Measurements from ENCODE around the gene MARCHF7. TPM values are rescaled to one million over a fixed set of nuclear protein-coding genes. Genes with fewer than 3 reads are reported as not detected.

MARCHF7 gene
- total RNA-seq, 3 donors from 2014 or later, result 59.0 to 75.6 (median 65.6) TPM

DNA sequence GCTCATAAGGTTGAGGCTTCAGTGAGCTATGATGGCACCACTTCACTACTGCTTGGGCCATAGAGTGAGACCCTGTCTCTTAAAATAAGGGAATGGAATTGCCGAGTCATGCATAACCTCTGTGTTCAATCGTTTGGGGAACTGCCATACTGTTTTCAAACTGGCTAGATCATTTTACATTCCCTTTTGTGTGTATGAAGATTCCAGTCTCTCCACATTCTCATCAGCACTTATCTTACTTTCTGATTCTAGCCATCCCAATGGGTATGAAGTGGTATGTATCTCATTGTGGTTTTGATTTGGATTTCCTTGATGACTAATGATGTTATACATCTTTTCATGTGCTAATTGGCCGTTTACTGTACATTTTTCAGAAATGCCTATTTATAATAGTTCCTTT is 23.7 kb downstream of the MARCHF7 start:
- ATAC-seq (no peak), DNase-seq (no peak)
- Histone ChIP-seq H3K36me3 (ENCODE audit: low read depth) (peaks cover 5% of the 10 kb centered on the region), H3K4me3 (no peak overlapping the region), H3K4me1 (ENCODE audit: low read depth) (no peaks in the 10 kb centered on the region), H3K9me3 (no peaks in the 10 kb centered on the region)
- TF ChIP-seq, protein P1, sequence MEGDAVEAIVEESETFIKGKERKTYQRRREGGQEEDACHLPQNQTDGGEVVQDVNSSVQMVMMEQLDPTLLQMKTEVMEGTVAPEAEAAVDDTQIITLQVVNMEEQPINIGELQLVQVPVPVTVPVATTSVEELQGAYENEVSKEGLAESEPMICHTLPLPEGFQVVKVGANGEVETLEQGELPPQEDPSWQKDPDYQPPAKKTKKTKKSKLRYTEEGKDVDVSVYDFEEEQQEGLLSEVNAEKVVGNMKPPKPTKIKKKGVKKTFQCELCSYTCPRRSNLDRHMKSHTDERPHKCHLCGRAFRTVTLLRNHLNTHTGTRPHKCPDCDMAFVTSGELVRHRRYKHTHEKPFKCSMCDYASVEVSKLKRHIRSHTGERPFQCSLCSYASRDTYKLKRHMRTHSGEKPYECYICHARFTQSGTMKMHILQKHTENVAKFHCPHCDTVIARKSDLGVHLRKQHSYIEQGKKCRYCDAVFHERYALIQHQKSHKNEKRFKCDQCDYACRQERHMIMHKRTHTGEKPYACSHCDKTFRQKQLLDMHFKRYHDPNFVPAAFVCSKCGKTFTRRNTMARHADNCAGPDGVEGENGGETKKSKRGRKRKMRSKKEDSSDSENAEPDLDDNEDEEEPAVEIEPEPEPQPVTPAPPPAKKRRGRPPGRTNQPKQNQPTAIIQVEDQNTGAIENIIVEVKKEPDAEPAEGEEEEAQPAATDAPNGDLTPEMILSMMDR (IDR thresholded peaks at IDR 0.05), result no peak
- intact Hi-C loops (cut with DNase I, micrococcal nuclease), result no loop called here

DNA sequence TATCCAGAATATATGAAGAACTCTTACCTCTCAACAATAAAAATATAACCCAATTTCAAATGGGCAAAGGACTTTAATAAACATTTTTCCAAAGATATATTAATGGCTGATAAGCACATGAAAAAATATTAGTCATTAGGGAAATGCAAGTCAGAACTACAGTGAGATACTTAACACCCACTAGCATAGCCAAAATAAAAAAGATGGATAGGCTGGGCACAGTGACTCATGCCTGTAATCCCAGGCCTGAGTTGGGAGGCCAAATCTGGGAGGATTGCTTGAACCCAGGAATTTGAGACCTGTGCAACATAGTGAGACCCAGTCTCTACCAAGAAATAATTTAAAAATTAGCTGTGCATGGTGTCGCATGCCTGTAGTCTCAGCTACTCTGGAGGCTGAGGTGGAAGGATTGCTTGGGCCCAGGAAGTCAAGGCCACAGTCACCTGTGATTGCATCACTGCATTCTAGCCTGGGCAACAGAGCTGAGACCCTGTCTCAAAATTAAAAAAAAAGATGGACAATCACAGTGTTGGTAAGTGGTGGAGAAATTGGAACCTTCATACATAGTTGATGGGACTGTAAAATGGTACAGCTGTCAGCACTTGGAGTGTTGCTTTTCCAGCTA is 25.1 kb downstream of the MARCHF7 start:
- H3K4me1 ChIP-seq (ENCODE audit: low read depth), result no peaks in the 10 kb centered on the region
- ATAC-seq (no peak), DNase-seq (no peak)
- TF ChIP-seq, protein P1 (IDR thresholded peaks at IDR 0.05), result no peak
- H3K4me3 ChIP-seq, result no peak overlapping the region
- intact Hi-C loops (cut with DNase I, micrococcal nuclease), result no loop called here
- H3K36me3 ChIP-seq (ENCODE audit: low read depth), result peaks cover 2% of the 10 kb centered on the region
- H3K9me3 ChIP-seq, result no peaks in the 10 kb centered on the region

DNA sequence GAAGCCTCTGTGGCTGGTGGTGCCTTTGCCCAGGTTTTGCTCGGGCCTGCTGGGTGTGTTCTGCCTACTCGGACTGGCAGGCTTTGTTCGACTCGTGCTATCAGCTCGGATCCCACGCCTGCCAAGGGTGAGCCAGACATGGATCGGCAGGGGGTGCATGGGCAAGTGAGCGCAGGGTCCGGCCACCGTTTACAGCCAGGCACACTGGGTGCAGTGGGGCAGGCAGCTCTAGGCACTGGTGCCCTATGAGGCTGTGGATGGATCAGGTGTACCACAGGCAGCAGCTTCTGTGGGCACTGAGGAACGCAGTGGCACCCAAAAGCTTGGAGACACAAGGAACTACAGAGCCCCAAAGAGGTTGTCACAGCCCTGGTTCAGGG is 25.6 kb downstream of the MARCHF7 start:
- no peaks in the 10 kb centered on the region for H3K4me1 ChIP-seq (ENCODE audit: low read depth)
- DNase-seq, result peak in 1 of 3 donors; percentile 42
- H3K9me3 ChIP-seq, result no peaks in the 10 kb centered on the region
- TF ChIP-seq, protein P1 (IDR thresholded peaks at IDR 0.05), result no peak
- peaks cover under 1% of the 10 kb centered on the region for H3K36me3 ChIP-seq (ENCODE audit: low read depth)
- ATAC-seq, result no peak
- H3K4me3 ChIP-seq, result no peak overlapping the region
- intact Hi-C loops (cut with DNase I, micrococcal nuclease), result no loop called here

DNA sequence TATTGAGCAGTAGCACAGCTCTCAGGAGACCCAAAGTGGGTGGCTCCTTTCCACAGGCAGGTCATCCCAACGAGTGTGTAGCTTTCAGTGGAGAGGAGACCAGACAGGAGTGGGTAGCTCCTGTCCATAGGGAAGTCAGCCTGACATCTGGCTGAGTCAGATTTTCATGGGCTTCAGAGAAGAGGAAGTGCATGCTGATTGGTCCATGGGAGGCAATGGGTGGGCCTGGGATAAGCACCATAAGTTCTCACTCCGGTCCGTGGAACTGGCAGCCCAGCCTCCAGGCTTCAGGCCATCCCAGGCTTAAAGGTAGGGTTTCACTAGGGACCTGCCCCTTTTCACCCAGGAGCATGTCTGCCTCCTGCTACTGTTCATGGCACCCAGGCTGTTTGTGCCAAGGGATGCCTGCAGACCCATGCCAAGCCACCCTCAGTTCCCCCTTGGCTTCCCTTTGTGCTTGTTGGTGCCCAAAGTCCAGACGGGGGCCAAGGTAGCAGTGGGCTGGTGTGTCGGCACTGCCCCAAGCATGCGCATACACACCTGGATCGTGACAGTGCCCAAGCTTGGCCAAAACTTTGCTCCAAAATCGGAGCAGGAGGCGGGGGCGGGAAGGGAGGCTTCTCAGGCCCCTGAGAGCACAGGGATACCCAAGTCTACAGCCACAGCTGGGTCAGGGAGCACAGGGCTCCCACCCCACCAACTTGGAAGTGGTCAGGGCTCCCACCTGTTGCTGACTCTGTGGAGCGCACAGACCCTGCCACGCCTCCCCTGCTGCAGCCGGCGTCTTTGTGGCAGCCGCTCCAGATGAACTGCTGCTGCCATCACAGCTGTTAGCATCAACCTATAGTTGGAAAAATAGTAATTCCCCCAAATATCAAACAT is 26.4 kb downstream of the MARCHF7 start:
- Histone ChIP-seq H3K4me3 (no peak overlapping the region), H3K9me3 (no peaks in the 10 kb centered on the region), H3K36me3 (ENCODE audit: low read depth) (peaks cover 3% of the 10 kb centered on the region), H3K4me1 (ENCODE audit: low read depth) (no peaks in the 10 kb centered on the region)
- intact Hi-C loops (cut with DNase I, micrococcal nuclease), result no loop called here
- ATAC-seq (peak; percentile 64), DNase-seq (peak in 1 of 3 donors; percentile 28)
- TF ChIP-seq, protein P1 (IDR thresholded peaks at IDR 0.05), result no peak

DNA sequence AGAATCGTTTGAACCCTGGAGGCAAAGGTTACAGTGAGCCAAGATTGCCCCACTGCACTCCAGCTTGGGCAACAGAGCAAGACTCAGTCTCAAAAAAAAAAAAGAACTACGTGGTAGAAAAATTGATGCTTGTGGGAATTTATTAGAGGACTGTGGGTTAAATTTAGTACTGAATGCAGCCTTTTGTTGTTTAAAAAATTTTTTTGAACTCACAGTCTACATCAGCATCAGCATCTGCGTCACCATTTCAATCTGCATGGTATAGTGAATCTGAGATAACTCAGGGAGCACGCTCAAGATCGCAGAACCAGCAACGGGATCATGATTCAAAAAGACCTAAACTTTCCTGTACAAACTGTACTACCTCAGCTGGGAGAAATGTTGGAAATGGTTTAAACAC is 30.5 kb downstream of the MARCHF7 start:
- Histone ChIP-seq H3K9me3 (no peaks in the 10 kb centered on the region), H3K4me3 (no peak overlapping the region), H3K4me1 (ENCODE audit: low read depth) (no peaks in the 10 kb centered on the region), H3K36me3 (ENCODE audit: low read depth) (peaks cover 3% of the 10 kb centered on the region)
- TF ChIP-seq, protein P1 (IDR thresholded peaks at IDR 0.05), result no peak
- intact Hi-C loops (cut with DNase I, micrococcal nuclease), result no loop called here
- ATAC-seq (no peak), DNase-seq (no peak)

All from mucosa of descending colon (tissue), 3 donors.